Left lobe of liver (tissue), 2 donors: ENCODE measurements around the gene SUGCT. TPM values are rescaled to one million over a fixed set of nuclear protein-coding genes. Genes with fewer than 3 reads are reported as not detected.
"Not testable (repeated sequence)": the region's sequence is repeated elsewhere in the genome, so short reads cannot be mapped to it uniquely, and the experiment has no call there.

Source experiments
- ATAC-seq: fragments of 200-7000 bp; cut with Tn5 transposase; one replicate; pipeline ENCODE4 v1.9.1; 2020; ENCODE audit warnings: mild to moderate bottlenecking, moderate library complexity
- DNase-seq: peaks from one replicate; pipeline ENCODE4 v3.0.0-alpha.2; 2020; ENCODE audit warnings: low spot score
- total RNA-seq: library from RNA; stranded (reverse); gene quantifications from one replicate; pipeline ENCODE4 v1.2.1, GENCODE V29; 2021
- donor health status: DM: no; HTN: no; CAD: no; lungs with moderate emphysema.
- donor health status: DM: no; HTN: yes; CAD: no.

SUGCT gene
- total RNA-seq, 1 donor from 2014 or later = 14.3 TPM

GRCh38 chr7:40551685-40552576, 417.1 kb downstream of the SUGCT start:
- DNase-seq (peak; percentile 46), ATAC-seq (peak; percentile 70)

GRCh38 chr7:40560672-40561071, 425.9 kb downstream of the SUGCT start:
- no peak for ATAC-seq
- no peak for DNase-seq

DNA sequence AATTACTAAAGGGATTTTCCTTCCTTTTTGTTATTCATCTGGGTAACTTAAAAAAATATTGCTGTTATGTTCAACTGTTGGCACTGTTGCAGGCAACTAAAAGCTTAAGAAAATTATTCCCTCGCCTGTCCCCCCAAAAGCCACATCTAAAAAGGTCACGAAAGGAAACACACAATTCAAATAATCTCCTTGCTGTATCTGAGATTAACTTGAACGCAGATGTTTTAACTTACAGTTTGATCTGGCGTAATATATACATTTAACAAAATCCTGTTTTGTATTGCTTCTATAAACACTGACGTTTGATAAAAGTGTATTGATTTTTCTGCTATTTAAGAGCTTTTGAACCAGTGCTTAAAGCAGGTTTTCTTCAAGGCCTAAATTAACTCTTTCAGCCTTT, 432.1 kb downstream of the SUGCT start:
- DNase-seq = no peak
- no peak for ATAC-seq

- ATAC-seq (no peak), DNase-seq (no peak)
These were observed 434.5 kb downstream of the SUGCT start for GRCh38 chr7:40569326-40569725.

- ATAC-seq = no peak
- DNase-seq = no peak
These were observed 435.4 kb downstream of the SUGCT start for GRCh38 chr7:40570223-40570622.

- no peak for DNase-seq
- no peak for ATAC-seq
These were observed 437.0 kb downstream of the SUGCT start for GRCh38 chr7:40571796-40572195.

DNA sequence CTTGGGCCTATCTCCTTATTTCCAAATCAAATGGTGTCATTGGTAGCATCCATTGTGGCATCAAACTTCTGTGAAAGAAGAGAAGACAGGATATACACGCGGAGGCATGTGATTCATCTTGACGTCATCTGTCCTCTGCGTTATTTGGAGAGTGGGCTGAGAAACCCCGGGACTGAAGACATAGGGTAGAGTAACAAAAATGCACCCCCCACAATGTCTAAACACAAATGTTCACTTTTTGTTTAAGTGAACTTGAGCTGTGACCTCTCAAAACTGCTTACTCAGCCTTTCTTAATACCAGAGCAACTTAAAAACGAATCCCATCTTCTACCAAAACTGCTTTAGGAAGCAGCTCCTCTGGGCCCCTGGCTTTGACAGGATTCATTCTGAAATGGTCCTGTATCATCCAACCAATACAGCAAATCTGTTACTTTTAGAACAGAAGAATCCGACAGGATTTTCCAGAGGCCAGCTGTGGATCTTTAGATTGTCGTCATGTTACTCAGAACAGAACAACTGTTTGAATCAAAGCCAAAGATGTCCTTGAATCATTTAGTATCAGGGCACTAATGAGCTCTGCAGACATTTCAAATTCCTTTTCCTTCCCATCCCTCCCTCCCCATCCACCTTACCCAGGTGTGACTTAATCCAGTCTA, 438.1 kb downstream of the SUGCT start:
- no peak for DNase-seq
- no peak for ATAC-seq

DNA sequence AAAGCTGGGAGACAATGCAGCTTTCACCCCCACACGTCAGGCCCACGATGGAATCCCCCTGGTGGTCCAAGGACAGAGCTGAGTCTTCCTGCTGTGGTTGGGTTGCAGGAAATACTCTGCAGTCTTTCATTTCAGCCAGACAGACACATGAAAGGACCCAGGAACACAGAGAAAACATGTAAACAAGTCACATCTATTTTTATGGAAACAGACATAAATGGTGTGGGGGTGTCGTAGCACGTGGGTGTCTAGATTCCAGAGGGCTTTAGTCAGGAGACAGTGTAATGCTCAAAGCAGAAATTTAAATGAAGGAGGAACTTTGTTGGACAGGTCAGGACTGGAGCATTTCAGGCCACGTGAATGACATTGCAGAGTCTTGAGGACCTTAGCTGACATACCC, 444.6 kb downstream of the SUGCT start:
- no peak for ATAC-seq

GRCh38 chr7:40580776-40581175, 446.0 kb downstream of the SUGCT start:
- ATAC-seq = no peak
- DNase-seq = no peak

More for the DNA sequence above, 444.6 kb downstream of the SUGCT start:
- DNase-seq = no peak

DNA sequence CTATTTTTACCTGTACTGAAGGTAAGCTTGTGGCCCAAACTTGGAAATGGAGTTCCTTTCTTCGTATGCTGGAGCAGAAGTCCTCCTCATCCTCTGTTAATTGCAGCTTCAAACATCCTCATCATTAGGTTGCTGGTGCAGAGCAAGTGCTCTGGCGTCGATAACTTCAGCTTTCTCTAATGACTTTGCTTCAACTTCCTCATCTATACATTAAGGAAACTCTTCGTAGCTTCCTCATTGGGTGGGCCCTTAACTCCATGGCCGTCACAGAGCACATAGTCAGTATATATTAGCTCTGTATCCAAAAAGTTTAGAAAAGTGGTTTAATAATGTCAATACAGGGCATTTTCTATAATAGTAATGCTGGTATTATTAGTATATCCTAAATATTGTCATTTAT, 447.7 kb downstream of the SUGCT start:
- ATAC-seq (no peak), DNase-seq (no peak)

DNA sequence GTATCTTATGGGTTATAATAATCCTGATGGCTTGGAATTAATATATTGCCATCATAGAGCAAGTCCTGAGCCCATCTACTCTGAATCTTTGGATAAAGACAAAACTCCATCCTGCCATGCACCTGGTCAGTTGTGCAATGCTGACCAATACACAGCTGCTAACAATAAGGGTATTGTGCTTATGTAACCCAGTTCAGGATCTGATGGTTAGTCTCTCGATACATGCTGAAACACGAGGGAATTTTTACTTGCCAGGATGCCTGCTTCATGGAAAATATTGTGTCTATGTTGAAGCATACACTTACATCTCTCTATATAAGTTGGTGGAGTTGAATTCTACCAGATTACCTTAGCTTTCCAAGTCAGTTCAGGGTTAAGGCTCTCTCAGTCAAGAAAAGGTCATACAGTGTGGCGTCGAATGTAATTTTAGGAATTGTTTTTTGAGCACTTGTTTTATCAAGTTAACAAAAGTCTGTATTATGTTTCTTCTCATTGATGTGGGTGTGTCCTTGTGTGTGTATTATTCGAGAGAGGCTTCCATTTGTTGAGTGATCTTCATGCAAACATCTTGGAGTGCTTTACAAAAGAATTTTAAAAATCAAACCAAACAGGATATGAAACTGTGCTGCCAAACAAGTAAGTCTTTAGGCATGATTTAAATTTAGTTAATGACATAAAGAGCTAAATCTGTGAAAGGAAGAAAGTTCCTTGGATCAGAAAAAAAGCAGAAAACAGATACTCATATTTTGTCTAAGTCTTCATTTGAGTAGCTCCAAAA, 449.1 kb downstream of the SUGCT start:
- no peak for DNase-seq
- no peak for ATAC-seq

- ATAC-seq = no peak
- no peak for DNase-seq
These were observed 450.0 kb downstream of the SUGCT start for GRCh38 chr7:40584667-40585433.

DNA sequence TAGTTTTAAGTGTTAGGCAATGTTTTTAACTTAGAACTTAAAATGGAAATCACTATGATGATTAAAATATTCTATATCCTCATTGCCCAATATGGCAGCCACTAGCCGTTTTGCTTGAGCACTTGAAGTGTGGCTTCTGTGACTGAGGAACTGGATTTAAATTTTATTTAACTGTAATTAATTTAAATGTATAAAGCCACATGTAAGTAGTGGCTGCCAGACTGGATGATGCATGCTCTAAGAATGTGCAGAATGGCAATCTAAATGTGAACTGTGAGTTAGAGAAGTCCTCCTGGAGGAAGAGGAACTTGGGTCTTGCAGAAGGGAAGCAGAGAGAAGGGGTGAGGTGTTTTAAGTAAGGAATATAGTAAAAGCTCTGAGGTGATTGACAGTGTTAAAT, 451.4 kb downstream of the SUGCT start:
- DNase-seq = no peak
- no peak for ATAC-seq

DNA sequence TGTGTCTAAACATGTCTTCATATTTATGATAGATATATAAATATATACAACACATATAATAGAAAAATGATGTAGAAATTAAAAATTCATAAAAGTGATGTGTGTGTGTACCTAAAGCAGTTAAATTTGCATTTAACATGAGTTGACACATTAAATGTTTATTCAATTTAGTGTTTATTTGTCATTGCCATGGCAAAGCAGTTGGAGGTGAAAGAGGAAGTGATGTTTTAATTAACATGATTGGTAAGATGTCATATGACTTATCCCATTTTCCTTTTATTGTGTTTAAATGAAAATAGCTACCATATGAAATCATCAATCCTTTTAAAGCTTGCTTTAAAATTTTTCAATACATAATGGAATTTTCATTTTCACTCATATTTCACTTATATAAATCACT, 452.6 kb downstream of the SUGCT start:
- ATAC-seq (no peak), DNase-seq (no peak)

DNA sequence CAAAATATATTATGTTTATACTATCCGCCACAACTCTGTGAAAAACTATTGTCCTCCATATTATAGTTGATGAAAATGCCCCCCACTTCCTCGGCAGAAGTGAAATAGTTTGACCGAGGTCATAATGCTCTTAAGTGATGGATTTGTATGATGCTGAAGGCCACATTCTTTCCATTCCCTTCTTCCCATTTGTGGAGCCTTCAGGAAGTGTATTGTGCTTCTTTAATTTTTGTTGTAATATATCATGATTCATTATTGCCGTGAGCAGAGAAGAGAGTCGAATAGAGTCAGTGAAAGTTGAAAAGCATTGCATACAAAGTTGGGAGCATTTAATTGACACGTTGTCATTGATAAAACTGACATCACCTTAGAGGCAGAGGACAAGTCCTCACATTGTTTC, 460.3 kb downstream of the SUGCT start:
- ATAC-seq (no peak), DNase-seq (no peak)

- DNase-seq (no peak), ATAC-seq (no peak)
These were observed 461.0 kb downstream of the SUGCT start for GRCh38 chr7:40595832-40596231.

DNA sequence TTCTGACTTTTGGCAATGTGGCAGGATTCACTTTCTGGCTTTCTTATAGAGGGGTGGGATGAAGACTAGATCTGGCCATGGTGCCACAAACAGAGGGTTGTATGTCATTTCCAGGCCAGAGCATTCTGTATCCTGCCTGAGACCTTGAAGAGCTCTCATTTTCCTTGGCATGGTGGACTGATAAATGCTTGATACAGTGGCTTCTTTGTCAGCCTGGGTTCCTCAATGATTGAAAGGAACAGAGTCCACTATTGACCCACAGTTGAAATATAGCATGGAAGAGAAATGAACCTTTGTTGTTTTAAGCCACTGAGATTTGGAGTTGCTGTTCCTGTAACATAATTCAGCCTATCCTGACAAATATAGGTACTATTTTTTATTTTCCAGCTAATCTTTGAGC, 462.7 kb downstream of the SUGCT start:
- no peak for DNase-seq
- ATAC-seq = peak; percentile 19

DNA sequence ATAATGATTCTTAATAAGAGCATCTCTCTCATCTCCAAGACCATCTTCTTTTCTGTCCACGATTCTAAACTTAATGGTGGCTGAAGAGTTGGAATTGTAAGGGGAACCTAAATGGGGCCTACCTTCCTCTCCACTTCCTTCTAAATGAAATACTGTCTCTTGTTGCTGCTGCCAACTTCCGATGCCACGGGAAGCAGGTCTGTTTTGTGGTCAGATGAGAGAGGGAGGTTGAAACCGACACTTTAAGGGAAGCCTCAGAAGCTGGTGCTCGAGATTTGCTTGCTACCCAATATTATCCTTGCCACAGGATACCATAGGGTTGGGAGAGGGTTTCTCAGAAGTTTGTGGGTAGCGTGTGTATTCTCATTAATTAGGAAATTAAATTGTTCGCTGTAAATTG, 464.1 kb downstream of the SUGCT start:
- no peak for ATAC-seq
- DNase-seq = no peak

GRCh38 chr7:40599836-40600235, 465.0 kb downstream of the SUGCT start:
- no peak for DNase-seq
- ATAC-seq = no peak

DNA sequence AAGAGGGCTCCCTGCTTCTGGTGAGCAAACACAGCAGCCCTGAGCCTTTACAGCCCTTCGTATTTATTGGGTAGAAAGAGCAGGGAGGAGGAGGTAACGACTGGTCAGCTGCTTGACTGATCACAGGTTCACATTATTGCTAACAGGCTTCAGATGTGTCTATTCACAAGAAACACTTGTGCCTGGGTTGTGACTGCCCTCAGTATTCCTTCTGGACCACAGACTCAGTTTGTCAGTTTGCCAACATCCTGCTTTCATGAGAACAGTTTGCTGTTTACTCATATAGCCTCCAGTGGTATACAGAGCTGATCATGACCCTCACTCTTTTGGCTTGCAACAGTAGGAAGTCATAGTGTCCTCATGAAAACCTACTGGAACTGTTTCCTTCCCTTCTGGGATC, 467.5 kb downstream of the SUGCT start:
- ATAC-seq, DNase-seq: not testable (repeated sequence)
